Occipital lobe (tissue), 2 donors: ENCODE results near the gene EEF2K. TPM values are rescaled to one million over a fixed set of nuclear protein-coding genes. Genes with fewer than 3 reads are reported as not detected.
"Not testable (repeated sequence)": the region's sequence is repeated elsewhere in the genome, so short reads cannot be mapped to it uniquely, and the experiment has no call there.

ENCODE experiments used
- DNase-seq: peaks from one replicate; lab custom pipeline; 2025; lab: John Stamatoyannopoulos, UW
- total RNA-seq: library from RNA; depleted of rRNA; stranded (reverse); fragments of >200 nt; gene quantifications from one replicate; pipeline ENCODE4 v1.2.3, GENCODE V29; 2014

Gene EEF2K
- total RNA-seq, 1 donor from 2014 or later: 10.9 TPM

DNA sequence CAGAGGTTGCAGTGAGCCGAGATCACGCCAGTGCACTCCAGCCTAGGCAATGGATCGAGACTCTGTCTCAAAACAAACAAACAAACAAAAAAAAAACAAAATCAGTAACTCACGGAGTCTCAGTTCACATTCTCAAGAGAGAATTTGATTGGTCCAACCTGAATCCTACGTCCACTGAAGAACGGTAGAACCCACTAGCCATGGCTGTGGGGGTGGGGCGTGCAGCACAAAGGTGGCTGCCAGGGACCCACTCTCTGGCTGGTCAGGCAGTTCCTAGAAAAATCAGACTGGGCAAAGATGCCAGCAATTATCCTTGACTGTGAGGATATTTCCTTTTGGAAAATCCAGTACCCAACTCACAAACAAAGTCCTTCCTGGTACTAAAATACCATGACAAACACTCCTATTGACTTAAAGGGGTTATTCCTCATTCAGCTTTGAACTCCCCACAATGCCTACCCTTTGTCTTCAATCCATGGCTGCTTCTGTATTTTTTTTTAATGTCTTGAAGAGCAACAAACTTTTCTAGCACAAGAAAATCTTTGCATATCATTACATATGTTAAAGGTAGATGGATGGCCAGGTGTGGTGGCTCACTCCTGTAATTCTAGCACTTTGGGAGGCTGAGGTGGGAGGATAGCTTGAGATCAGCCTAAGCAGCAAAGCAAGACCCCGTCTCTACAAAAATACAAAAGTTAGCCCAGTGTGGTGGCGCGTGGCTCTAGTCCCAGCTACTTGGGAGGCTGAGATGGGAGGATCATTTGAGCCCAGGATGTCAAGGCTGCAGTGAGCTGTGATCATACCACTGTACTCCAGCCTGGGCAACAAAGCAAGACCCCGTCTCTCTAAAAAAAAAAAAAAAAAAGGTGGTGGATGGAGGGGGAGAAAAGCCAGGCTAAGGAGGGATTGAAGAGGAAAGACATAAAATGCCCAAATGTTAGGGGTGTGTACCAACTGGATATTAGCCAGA, 87.3 kb downstream of the EEF2K start:
- no peak for DNase-seq

DNA sequence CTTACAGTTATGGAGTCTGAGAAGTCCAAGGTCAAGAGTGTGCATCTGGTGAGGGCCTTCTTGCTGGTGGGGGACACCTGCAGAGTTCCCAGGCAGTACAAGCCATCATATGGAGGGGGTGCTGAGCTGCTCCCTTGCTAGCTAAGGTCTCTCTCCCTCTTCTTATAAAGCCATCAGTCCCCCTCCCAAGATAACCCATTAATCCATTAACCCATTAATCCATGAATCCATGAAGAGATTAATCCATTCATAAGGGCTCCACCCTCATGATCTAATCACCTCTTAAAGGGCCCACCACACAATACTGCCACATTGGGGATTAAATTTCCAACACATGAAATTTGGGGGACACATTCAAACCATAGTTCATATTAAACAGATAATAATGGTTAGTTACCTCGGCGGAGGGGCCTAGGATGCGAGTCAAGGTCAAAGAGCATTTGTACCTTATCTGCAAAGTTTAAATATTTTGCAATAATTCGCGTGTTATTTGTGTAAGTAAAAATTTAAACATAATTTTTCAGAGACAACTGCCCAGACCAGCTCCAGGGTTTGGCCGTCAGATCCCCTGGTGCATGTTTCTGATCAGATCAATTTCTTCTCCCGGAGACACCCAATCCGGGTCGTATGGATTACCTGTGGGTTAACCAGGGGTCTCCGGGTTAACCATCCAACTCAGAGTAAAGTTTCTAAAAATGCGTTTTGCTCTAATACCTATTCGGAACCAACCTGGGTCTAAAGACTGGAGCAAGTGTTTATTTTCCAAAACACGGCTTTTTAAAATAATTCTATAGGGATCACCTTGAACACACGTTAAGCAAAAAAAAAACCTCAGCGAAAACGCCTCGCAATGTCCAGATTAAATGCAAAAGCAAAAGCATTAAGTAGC, 90.4 kb downstream of the EEF2K start:
- no peak for DNase-seq

DNA sequence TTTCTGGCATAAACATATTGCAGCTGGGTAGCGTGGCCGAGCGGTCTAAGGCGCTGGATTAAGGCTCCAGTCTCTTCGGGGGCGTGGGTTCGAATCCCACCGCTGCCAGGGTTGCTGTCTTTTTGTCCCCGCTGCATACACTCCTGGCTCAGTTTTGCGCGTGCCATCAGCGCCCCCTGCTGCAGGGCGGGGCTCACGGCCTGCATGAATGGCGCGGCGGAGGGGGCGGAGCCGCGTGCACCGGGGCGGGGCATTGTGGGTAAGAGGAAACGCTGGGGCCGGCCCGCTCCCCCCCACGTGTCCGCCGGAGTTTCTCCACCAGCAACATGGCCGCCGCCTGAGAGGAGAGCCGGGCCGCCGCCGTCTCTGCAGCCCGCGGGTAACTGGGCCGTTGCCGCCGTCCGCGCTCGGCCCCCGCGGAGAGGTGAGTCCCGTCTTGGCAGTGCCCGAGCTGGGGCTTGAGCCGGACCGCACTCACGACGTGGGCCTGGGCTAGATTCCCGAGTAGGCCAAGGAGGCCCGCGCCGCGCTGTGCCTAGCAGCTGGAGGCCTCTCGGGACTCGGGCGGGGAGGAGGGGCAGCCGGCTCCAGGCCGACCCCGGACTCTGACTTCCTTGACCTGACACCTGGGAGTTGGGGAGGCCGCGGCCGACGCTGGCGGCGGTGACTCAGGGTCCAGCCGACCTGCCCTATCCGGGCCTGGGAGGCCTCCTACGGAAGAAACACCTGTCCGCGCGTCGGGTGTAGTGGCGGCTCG, 91.2 kb downstream of the EEF2K start, which contains the start of gene POLR3E:
POLR3E (plus strand) TSS at position 296 of the 757 bp plus-strand sequence. CDS start 5,560 bp downstream, outside the sequence.
- peak; percentile 99 for DNase-seq

DNA sequence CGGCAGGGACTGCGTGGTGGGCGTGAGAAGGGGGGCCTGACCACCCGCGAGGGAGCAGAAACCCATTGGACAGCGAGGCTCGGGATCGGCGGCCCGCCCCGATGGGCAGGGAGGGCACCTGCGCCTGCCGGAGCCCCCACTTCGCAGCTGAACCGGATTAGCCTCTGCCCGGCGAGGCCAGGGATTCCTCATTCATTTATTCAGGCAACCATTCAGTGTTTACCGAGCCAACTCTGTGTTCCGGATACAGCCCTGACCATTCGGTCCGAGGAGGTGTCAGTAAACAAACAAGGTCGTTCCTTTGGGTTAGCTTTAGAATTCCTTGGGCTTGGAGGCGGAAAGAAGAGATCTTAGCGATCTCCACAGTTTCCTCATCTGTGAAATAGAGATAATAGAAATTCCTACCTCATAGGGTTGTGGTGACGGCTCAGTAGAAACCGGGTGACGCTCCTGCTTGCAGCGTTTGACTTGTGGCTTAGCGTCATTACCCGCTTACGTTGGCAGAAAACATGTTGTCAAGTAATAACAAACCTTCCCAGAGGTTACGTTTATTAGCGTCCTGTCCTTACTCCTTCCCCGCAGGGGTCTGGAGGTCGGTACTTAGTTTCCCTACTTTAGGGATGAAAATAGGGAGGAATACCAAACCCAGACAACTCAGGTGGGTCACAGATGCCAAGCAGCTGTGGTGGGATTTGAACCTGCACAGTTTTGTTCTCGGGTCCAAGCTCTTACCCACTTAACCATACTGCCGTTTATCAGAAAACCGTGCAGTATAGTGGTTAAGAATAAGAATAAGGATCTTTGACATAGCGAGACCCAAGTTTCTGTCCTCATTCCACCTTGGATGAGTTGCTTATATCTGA, 92.0 kb downstream of the EEF2K start:
- peak; percentile 69 for DNase-seq

DNA sequence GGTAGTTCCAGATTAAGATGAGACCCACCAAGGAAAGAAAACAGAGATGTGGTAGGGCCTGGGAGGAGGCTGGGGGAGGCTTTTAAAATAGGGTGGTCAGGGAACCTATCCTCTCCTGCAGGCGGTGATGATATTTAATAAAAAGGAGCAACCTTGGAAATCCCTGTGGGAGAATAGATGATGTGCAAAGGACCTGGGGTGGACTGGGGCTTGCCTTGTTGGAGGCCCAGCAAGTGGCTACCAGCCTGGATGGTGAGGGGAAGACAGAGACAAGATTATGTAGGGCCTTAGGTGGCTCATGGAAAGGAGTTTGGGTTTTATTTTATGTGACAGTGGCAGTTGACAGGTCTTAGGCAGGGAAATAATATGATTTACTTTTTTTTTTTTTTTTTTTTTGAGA, 93.0 kb downstream of the EEF2K start:
- DNase-seq: no peak

DNA sequence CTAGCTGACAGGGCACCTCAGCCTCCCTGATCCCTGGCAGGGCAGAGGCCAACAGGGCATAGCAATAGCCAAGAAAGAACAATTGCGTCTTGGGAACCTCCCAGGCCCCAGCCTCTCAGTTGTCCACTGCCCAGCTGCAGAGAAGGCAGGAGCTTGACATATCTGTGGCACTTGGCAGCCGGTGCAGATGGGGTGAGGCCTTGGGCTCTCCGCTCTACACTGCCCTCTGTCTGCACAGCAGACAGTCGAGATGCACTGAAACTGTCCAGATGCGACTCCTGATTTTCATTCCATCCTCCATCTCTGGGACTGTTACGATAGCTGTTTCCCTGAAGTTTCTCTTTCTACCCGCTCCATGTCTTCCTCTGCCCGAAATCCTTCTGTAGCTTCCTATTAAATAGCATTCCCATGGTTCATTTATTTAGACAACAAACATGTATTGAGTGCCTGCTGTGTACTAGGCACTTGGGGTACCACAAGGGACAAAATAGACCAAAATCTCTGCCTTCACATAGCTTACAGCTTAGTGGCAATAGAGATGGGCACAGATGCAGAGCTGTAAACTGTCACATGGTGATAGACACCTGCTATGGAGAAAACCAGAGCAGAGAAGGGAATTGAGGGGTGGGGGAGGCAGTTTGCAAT, 94.5 kb downstream of the EEF2K start:
- peak; percentile 50 for DNase-seq

DNA sequence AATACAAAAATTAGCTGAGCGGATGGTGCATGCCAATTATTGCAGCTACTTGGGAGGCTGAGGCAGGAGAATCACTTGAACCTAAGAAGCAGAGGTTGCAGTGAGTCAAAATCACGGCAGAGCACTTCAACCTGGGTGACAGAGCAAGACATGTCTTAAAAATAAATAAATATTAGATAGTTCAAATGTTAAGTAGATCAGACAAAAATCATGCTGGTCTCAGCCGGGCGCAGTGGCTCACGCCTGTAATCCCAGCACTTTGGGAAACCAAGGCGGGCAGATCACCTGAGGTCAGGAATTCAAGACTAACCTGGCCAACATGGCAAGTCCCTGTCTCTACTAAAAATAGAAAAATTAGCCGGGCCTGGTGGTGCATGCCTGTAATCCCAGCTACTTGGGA, 95.3 kb downstream of the EEF2K start:
- DNase-seq: not testable (repeated sequence)

DNA sequence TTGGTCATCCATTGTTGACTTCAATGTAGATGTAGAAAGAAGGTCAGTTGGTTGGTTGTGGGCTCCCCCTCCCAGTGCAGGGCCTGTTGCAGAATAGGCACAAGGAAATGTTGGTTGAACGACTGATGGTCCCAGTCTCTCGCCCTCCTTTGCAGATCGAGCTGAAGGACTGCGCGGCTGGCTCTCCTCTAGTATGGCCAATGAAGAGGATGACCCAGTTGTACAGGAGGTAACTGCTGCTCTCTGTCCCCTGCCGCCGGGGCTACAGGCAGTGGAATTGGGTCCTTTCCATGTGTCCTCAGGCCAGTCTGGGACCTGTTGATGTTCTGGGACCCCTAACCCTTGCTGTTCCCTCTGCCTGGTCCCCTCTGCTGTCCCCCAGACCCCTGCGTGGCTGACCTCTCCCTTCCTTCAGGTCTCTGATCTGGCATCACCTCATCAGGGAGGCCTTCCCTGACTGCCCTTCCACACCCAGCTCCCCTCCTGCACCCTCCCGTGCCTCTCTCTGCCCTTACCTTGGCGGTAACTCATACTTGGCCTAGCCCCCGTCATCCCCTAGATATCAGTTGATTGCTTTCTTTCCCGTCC, 96.8 kb downstream of the EEF2K start:
- DNase-seq: no peak

DNA sequence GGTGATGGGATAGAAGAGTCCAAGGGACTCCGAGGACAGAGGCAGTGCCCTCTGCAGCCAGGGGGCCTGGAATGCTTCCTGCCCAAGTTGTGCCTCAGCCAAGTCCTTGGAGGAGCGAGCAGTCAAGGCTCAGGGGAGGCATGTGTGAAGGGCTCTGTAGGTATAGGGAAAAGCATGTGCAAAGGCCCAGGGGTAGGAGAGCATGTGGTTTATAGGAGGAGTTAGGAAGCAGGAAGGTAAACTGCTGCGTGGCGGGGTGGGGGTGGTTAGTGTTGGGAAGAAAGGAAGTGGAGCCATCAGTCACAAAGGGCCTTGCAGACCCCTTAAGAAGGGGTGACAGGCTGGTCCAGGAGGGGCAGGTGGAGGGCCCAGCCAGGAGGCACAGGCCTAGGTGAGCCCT, 98.3 kb downstream of the EEF2K start:
- no peak for DNase-seq

DNA sequence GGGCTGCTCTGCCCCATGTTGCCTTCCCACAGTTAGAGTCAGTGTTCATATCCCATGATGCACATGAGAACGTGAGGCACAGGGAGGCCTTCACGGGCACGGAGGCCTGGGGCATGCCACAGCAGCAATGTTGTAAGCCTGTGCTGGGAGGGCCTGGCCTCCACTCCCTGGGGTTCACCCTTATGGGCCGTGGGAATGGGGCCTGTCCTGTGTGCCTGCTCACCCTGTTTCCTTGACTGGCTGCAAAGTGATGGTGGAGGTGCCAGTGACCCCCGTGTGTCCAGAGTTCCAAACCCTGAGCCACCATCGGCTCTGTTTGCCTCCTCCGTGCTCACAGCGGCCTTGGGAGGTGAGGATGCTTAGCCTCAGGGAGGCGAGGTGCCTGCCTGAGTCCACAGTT, 100.7 kb downstream of the EEF2K start:
- no peak for DNase-seq

DNA sequence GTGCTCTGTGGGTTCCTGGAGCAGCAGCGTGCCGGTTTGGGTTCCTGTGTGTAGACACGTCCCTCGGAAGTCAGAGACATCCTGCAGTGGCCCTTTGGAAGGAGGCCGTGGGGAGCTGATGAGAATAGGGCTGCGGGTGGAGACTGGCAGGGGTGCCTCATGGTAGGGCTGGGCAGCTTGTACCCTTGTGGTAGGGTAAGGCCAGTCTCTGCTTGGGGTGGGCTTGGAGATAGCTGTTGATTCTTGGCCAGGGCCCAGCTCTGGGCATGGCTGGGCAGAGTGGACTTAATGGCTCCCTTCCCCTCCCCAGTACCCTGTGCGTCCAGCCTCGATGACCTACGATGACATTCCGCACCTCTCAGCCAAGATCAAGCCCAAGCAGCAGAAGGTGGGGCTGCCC, 101.8 kb downstream of the EEF2K start:
- no peak for DNase-seq

DNA sequence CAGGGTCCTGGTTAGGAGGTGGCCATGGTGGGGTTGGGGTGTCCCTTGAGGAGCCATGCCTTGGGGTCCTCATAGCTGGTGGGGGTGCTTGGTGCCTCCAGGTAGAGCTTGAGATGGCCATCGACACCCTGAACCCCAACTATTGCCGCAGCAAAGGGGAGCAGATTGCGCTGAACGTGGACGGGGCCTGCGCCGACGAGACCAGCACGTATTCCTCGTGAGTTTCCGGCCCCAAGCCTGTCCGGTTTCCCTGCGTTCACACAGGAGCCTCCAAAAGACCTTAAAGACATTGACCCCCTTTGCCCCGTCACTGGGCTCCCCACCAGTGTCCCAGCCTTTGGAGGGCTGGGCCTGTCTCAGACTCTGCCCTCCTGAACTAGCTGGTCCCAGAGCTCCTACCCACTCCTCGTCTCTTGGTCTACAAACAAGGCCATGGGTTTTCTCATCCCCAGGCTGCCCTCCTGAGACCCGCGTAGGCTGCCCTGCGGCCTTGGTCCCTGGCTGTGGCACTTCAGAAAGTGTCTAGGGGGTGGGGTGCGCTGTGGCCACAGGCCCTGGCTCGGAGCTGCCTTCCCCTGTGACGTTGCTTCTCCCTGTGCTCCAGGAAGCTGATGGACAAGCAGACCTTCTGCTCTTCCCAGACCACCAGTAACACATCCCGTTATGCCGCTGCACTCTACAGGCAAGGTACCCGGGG, 102.9 kb downstream of the EEF2K start:
- DNase-seq: no peak

DNA sequence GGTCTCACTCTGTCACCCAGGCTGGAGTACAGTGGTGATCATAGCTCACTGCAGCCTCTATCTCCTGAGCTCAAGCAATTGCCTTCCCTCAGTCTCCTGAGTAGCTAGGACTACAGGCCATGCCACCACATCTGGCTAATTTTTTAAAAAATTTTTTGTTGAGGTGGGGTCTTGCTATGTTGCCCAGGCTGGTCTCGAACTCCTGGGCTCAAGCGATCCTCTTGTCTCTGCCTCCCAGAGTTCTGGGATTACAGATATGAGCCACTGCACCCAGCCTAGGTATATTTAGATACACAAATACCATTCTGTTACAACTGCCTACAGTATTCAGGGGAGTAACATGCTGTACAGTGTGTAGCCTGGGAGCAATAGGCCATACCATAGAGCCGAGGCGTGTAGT, 105.4 kb downstream of the EEF2K start:
- DNase-seq: no peak

DNA sequence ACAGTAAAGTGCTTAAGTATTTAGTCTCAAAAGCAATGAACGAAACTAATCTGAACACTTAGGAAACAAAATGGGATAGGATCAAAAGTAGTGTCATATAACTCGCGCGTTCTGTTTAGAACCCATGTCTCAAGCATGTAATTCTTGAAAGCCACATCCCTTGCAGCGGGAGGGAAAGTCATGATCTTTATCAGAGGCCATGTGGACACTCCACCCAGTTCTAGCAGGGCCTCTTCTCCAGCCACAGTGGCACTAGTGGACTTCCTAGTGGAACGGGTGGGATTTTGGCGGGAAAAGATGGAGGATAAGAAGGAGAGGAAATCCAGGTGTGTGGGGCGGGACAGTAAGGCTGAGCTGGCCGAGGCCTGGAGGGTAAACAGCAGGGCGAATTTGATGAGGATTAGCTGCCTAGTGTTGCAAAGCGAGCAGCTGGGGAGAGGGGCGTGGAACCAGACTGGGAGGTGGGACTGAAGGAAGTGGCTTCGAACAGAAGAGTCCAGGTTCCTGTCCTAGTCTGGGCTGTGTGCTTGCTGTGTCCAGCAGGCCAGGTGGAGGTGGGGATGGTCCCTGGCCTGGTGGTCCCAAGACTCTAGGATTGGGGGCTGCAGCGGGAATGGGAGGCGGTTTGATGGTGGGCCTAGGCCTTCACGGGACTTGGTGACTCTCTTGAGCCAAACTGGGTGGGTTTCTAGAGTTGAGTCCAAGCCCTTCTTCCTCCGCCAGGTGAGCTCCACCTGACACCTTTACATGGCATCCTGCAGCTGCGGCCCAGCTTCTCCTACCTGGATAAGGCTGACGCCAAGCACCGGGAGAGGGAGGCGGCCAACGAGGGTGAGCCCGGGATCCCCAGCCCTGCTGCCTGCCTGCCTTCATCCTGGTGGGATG, 107.1 kb downstream of the EEF2K start:
- no peak for DNase-seq

DNA sequence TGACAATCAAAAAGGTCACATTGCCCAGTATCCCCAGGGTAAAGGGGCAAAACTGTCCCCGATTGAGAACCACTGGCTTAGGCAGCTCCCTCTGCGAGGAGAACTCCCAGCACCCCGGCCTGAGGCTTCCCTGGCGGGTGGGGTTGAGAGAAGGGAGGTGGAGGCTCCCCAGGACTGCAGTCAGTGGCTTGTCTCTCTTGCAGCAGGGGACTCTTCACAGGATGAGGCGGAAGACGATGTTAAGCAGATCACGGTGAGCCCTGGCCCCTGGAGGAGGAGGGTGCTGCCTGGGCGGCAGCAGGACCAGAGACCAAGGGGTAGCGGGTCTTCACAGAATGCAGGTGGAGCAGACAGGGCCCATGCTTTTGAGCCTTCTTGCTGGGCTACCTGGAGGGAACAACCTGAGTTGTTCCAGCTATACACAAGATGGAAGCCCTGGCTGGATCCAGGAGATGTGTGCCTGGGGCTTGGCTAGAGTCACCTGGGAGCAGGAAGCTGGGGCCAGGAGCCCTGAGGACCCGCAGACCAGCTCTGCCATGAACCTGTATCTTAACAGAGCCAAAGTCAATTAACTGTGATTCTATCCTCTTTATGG, 107.9 kb downstream of the EEF2K start:
- no peak for DNase-seq

DNA sequence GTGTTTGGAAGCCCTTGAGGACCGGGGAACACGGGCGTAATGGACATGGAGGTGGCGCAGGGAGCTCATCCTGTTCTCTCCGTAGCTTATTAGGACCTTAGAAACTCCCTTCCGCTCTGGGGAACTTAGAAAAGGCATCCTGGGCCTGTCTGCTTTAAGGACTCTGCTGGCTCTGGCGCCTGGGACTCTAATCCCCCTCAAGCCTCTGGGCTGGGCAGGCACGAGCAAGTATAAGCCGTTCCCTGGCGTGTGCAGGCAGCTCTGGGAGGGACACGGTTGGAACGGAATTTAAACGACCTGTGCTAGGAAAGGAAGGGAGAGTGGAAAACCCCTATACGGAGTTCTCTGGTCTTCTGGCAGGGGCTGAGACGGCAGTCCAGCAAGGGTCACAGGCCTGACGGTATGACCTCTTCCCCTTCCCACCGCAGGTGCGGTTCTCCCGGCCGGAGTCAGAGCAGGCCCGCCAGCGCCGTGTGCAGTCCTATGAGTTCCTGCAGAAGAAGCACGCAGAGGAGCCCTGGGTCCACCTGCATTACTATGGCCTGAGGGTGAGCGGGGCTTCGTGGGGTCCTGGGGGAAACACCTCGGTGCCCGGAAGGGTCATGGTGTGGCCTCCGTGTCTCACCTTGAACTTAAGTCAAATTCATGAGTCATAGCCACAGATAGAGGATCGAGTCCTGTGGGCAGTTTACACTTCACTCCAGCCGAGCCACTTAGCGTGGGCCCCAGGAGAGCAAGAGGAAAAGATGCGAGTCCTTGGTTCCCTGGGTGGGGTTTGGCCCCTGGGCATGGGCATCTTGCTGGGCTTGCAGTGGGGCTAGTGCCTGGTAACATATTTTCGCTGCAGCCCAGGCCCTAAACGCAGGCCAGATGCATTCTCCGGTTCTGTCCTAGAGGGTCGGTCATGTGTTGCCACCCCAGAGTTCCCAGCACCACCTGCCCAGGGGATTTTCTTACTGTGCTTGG, 108.9 kb downstream of the EEF2K start:
- no peak for DNase-seq
